GM18951 (cell line): ENCODE measurements around the gene GRM6.

Experiments
- POLR2A ChIP-seq: IDR thresholded peaks from 4 replicates; pipeline ENCODE4 v1.6.1; 2011; ENCODE audit warnings: mild to moderate bottlenecking; ENCODE audit not compliant: insufficient read length, insufficient read depth; ENCODE audit errors: extremely low read depth
- in situ Hi-C: fragments of 300-500 bp; cut with MboI; formaldehyde crosslinking; loops from one replicate; pipeline ENCODE4 v1.12.0; 2022; ENCODE audit warnings: low sequenced_read_pairs, mixed read lengths, inconsistent platforms; ENCODE audit not compliant: unreplicated experiment

Gene GRM6

DNA sequence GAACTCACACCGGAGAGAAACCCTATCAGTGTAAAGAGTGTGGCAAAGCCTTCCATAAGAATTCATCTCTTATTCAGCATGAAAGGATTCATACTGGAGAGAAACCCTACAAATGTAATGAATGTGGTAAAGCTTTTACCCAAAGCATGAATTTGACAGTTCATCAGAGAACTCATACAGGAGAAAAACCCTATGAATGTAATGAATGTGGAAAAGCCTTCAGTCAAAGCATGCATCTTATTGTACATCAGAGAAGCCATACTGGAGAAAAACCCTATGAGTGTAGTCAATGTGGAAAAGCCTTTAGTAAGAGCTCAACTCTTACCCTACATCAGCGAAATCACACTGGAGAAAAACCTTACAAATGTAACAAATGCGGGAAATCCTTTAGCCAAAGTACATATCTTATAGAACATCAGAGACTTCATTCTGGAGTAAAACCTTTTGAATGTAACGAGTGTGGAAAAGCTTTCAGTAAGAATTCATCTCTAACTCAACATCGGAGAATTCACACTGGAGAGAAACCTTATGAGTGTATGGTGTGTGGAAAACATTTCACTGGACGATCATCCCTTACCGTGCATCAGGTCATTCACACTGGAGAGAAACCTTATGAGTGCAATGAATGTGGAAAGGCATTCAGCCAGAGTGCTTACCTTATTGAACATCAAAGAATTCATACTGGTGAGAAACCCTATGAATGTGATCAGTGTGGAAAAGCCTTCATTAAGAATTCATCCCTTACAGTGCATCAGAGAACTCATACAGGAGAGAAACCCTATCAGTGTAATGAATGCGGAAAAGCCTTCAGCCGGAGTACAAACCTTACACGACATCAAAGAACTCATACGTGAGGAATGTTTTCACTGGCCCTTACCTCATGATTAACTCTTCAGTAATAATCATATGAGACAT lies 63.0 kb downstream of the GRM6 start:
- in situ Hi-C loops, result no loop called here
- no peak for TF ChIP-seq POLR2A
